Measurements from ENCODE around the gene ASGR2.

Gene ASGR2

GRCh38 chr17:7120123-7120522 is 5.5 kb upstream of the ASGR2 start:
- H3K27ac ChIP-seq: no peak overlapping the region
- TF ChIP-seq, protein P1, sequence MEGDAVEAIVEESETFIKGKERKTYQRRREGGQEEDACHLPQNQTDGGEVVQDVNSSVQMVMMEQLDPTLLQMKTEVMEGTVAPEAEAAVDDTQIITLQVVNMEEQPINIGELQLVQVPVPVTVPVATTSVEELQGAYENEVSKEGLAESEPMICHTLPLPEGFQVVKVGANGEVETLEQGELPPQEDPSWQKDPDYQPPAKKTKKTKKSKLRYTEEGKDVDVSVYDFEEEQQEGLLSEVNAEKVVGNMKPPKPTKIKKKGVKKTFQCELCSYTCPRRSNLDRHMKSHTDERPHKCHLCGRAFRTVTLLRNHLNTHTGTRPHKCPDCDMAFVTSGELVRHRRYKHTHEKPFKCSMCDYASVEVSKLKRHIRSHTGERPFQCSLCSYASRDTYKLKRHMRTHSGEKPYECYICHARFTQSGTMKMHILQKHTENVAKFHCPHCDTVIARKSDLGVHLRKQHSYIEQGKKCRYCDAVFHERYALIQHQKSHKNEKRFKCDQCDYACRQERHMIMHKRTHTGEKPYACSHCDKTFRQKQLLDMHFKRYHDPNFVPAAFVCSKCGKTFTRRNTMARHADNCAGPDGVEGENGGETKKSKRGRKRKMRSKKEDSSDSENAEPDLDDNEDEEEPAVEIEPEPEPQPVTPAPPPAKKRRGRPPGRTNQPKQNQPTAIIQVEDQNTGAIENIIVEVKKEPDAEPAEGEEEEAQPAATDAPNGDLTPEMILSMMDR (conservative IDR thresholded peaks at IDR 0.05): no peak

DNA sequence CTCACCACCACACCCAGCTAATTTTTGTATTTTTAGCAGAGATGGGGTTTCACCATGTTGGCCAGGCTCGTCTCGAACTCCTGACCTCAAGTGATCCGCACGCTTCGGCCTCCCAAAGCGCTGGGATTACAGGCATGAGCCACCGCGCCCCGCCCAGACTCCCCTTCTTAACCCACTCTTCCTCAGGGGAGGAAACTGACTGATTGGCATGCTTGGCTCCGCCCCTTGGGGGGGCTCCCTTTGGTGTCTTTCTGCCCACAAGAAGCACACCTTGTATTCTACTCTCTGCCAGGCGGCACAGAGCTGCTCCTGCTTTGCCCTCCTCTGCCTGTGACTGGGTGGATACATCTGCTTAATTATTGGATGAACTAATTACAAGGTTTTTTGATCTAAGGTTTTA is 4.7 kb upstream of the ASGR2 start:
- H3K27ac ChIP-seq: no peak overlapping the region
- TF ChIP-seq, protein P1 (conservative IDR thresholded peaks at IDR 0.05): no peak

- H3K27ac ChIP-seq: no peak overlapping the region
- TF ChIP-seq, protein P1 (conservative IDR thresholded peaks at IDR 0.05): no peak
These were observed 423 bp upstream of the ASGR2 start for GRCh38 chr17:7114875-7115614.

- TF ChIP-seq, protein P1 (conservative IDR thresholded peaks at IDR 0.05): no peak
- H3K27ac ChIP-seq: no peak overlapping the region
These were observed 1.1 kb downstream of the ASGR2 start for GRCh38 chr17:7113273-7114071.

- TF ChIP-seq, protein P1 (conservative IDR thresholded peaks at IDR 0.05): no peak
- no peak overlapping the region for H3K27ac ChIP-seq
These were observed 2.0 kb downstream of the ASGR2 start for GRCh38 chr17:7112510-7113108.

GRCh38 chr17:7111784-7112509 is 2.7 kb downstream of the ASGR2 start:
- H3K27ac ChIP-seq: no peak overlapping the region
- TF ChIP-seq, protein P1 (conservative IDR thresholded peaks at IDR 0.05): no peak
